GDM1 (cell line): ENCODE measurements around the gene PTPN11.
"Not testable (repeated sequence)": the region's sequence is repeated elsewhere in the genome, so short reads cannot be mapped to it uniquely, and the experiment has no call there.

Source experiments
- DNase-seq: peaks from one replicate; lab custom pipeline; 2025; lab: John Stamatoyannopoulos, UW

Gene PTPN11

GRCh38 chr12:112409064-112409905 is 9.5 kb upstream of the PTPN11 start, which contains the start of gene RPL6:
Gene RPL6 (minus strand): TSS chr12:112409605. CDS start chr12:112408656, 949 bp downstream.
- DNase-seq: peak; percentile 82

DNA sequence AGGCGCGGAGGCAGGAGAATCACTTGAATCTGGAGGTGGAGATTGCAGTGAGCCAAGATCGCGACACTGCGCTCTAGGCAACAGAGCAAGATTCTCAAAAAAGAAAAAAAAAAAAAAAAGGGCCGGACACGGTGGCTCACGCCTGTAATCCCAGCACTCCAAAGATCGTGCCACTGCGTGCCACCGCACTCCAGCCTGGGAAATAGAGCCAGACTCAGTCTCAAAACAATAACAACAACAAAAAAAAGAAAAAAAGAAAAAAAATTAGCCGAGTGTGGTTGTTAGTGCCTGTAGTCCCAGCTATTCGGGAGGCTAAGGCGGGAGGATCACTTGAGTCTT is 8.9 kb upstream of the PTPN11 start:
- no peak for DNase-seq

GRCh38 chr12:112413855-112414625 is 4.7 kb upstream of the PTPN11 start:
- no peak for DNase-seq

DNA sequence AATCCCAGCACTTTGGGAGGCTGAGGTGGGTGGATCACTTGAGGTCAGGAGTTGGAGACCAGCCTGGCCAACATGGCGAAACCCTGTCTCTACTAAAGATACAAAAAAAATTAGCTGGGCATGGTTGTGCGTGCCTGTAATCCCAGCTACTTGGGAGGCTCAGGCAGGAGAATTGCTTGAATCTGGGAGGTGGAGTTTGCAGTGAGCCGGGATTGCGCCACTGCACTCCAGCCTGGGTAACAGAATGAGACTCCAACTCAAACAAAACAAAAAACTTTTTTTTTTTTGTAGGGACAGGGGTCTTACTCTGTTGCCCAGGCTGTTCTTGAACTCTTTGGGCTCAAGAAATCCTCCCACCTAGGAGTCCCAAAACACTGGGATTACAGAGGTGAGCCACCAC is 3.3 kb upstream of the PTPN11 start:
- DNase-seq: not testable (repeated sequence)

GRCh38 chr12:112418273-112418607 is 507 bp upstream of the PTPN11 start:
- DNase-seq: no peak

- DNase-seq: no peak
Measured at GRCh38 chr12:112419297-112420133, 768 bp downstream of the PTPN11 start.

DNA sequence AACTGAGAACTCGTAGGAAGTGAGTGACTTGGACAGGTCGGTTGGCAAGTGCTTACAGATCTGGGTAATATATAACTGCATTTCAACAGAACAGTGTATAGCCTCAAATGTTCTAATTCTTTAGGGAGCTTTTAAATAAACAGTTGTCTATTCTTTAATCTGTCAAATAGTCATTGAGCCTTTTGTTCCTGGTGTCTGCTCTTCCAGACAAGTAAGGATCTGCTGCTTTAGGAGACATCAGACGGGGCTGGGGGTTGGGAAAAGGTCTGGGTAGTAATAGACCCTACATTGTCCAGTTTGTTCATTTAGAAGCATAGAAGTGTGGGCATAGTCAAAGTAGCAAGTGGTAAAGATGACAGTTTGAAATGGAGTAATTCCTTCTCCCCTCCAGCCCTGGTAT is 2.0 kb downstream of the PTPN11 start:
- DNase-seq: no peak

DNA sequence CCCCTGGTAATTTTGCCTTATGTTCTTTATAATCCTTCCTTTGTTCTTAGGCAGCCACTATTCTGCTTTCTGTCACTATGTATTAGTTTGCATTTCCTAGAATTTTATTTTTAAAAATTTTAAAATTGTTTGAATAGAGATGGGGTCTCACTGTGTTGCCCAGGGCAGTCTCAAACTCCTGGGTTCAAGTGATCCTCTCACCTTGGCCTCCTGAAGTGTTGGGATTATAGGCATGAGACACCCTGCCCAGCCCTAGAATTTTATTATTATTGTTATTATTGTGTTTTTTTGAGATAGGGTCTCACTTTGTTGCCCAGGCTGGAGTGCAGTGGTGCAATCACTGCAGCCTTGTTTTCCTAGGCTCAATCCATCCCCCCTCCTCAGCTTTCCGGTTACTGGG is 2.6 kb downstream of the PTPN11 start:
- DNase-seq: no peak

- DNase-seq: no peak
Measured at GRCh38 chr12:112422531-112422930, 3.8 kb downstream of the PTPN11 start.

- no peak for DNase-seq
Measured at GRCh38 chr12:112424126-112424525, 5.4 kb downstream of the PTPN11 start.

DNA sequence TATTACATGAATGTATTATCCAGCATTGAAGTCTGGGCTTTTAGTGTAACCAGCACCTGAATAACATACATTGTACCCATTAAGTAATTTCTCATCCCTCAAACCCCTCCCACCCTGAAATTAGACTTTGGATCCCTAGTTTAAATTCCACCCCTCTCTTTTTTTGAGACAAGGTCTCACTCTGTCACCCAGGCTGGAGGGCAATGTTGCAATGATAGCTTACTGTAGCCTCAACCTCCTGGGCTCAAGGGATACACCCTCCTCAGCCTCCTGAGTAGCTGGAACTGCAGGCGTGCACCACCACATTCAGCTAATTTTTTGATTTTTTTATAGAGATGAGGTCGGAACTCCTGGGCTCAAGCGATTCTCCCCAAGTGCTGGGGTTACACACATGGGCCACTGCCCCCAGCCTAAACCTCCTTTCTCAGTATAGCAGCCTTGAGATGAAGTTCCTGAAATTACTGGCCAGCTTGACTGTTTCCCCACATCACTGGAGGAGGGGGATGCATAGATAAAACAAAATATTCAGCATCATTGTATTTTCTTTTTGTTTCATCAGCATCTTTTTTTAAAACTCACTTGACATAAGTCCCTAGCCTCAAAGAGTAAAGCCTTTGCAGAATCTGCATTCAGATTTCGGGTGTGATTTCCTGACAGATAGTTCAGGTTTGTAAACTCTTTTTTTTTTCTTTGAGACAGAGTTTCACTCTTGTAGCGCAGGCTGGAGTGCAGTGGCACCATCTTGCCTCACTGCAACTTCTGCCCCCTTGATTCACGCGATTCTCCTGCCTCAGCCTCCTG is 7.0 kb downstream of the PTPN11 start:
- no peak for DNase-seq

DNA sequence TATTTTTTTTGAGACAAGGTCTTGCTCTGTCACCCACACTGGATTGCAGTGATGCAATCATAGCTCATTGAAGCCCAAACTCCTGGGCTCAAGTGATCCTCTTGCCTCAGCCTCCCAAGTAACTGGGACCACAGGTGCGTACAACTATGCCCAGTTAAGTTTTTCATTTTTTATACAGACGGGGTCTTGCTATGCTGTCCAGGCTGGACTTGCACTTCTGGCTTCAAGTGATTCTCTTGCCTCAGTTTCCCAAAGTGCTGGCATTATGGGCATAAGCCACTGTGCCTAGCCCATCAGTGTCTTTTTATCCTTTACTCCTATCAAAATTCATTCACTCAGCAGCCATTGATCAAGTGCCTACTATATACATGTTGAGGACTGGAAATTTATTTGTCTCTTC is 9.0 kb downstream of the PTPN11 start:
- no peak for DNase-seq

DNA sequence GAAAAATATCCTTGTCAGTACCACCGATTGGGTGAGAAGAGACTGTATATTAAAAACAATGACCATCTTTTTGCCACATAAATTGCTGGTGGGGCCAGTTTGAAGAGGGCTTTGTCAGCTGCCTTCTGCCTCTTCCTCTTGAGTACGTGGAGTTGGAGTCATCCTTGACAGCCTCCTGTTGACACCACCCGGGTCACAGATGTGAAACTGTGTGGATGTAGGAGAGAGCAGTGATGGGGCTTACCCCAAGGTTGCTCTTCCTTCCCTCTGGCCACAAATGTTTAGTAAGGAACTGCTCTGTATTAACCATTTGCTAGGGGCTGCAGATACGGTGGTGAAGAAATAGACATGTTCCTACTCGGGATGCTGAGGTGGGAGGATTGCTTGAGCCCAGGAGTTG is 12.2 kb downstream of the PTPN11 start:
- DNase-seq: peak; percentile 4

- DNase-seq: no peak
Measured at GRCh38 chr12:112431965-112432364, 13.2 kb downstream of the PTPN11 start.

GRCh38 chr12:112433551-112433950 is 14.8 kb downstream of the PTPN11 start:
- no peak for DNase-seq

DNA sequence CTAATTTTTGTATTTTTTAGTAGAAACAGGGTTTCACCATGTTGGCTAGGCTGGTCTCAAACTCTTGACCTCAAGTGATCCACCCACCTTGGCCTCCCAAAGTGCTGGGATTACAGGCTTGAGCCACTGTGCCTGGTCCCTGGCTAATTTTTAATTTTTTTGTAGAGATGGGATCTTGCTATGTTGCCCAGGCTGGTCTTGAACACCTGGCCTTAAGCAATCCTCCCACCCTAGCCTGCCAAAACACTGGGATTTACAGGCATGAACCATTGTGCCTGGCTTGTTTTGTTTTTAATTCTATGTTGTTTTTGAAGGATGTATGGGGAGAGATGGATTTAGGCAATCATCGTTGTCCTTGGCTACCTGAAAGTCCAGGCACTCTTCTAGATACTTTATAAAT is 19.9 kb downstream of the PTPN11 start:
- DNase-seq: not testable (repeated sequence)

GRCh38 chr12:112439769-112440168 is 21.0 kb downstream of the PTPN11 start:
- no peak for DNase-seq

GRCh38 chr12:112440653-112441052 is 21.9 kb downstream of the PTPN11 start:
- DNase-seq: not testable (repeated sequence)

GRCh38 chr12:112443916-112444315 is 25.2 kb downstream of the PTPN11 start:
- DNase-seq: no peak

- DNase-seq: no peak
Measured at GRCh38 chr12:112446008-112446725, 27.4 kb downstream of the PTPN11 start.

DNA sequence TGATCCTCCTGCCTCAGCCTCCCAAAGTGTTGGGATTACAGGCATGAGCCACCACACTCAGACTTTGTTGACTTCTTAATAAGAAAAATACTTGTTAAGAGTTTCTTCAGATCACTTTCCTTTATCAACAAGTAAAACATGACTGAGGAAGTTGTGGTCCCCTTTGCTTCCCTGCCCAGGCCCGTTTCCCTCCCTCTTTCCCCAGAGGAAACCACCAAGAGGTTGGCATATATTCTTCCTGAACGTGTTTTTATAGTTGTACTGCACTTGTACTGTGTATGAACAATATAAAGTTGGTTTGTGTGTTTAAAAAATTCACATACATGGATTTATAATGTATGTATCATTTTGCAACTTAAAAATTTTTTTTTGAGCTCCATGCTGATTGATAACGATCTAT is 28.4 kb downstream of the PTPN11 start:
- DNase-seq: peak; percentile 68
